NCI-H82 treated with DMSO at 0.1 percent for 48 hours (cell line): Measurements from ENCODE around the gene MROH2B.
"Not testable (repeated sequence)": the region's sequence is repeated elsewhere in the genome, so short reads cannot be mapped to it uniquely, and the experiment has no call there.

Experiments used
- DNase-seq: peaks from one replicate; lab custom pipeline; 2025; ENCODE audit not compliant: unreplicated experiment; lab: John Stamatoyannopoulos, UW

Gene MROH2B

GRCh38 chr5:41032973-41033372 lies 38.2 kb downstream of the MROH2B start:
- DNase-seq, result no peak

- not testable (repeated sequence) for DNase-seq
These were observed 48.5 kb downstream of the MROH2B start for GRCh38 chr5:41022600-41022999.

- DNase-seq, result no peak
These were observed 58.8 kb downstream of the MROH2B start for GRCh38 chr5:41012318-41012717.

GRCh38 chr5:41010572-41010971 lies 60.6 kb downstream of the MROH2B start:
- no peak for DNase-seq

- DNase-seq, result no peak
These were observed 61.9 kb downstream of the MROH2B start for GRCh38 chr5:41009232-41009631.

- no peak for DNase-seq
These were observed 66.2 kb downstream of the MROH2B start for GRCh38 chr5:41004931-41005330.

- no peak for DNase-seq
These were observed 67.3 kb downstream of the MROH2B start for GRCh38 chr5:41003670-41004376.

GRCh38 chr5:40999966-41000365 lies 71.2 kb downstream of the MROH2B start:
- no peak for DNase-seq

- no peak for DNase-seq
These were observed 72.0 kb downstream of the MROH2B start for GRCh38 chr5:40999142-40999541.

- DNase-seq, result no peak
These were observed 75.1 kb downstream of the MROH2B start for GRCh38 chr5:40995801-40996586.

GRCh38 chr5:40991981-40992559 lies 79.1 kb downstream of the MROH2B start:
- DNase-seq, result no peak

GRCh38 chr5:40991168-40991980 lies 79.8 kb downstream of the MROH2B start:
- no peak for DNase-seq

GRCh38 chr5:40988746-40989510 lies 82.2 kb downstream of the MROH2B start:
- DNase-seq, result no peak

- DNase-seq, result no peak
These were observed 83.8 kb downstream of the MROH2B start for GRCh38 chr5:40987349-40987748.

GRCh38 chr5:40986666-40987065 lies 84.5 kb downstream of the MROH2B start:
- no peak for DNase-seq

GRCh38 chr5:40985501-40985900 lies 85.6 kb downstream of the MROH2B start:
- no peak for DNase-seq

GRCh38 chr5:40984884-40985283 lies 86.3 kb downstream of the MROH2B start:
- no peak for DNase-seq

GRCh38 chr5:40983781-40984180 lies 87.4 kb downstream of the MROH2B start:
- no peak for DNase-seq

- no peak for DNase-seq
These were observed 89.7 kb downstream of the MROH2B start for GRCh38 chr5:40981420-40981819.

- peak; percentile 55 for DNase-seq
These were observed 94.3 kb downstream of the MROH2B start for GRCh38 chr5:40976836-40977235.

- DNase-seq, result no peak
These were observed 95.1 kb downstream of the MROH2B start for GRCh38 chr5:40976041-40976440.
